Activated CD4-positive, alpha-beta T cell treated with anti-CD3 and anti-CD28 coated beads, Interleukin-2, amount 50 U/mL, for 48 hours (primary cell): ENCODE data around the gene RBM17.
A peak's percentile ranks its signal among the peaks of the same experiment; 100 is the strongest.
"Not testable (repeated sequence)": the region's sequence is repeated elsewhere in the genome, so short reads cannot be mapped to it uniquely, and the experiment has no call there.

Source experiments
- DNase-seq, 2 experiments: peaks; one replicate each; pipeline ENCODE4 v3.0.0-alpha.2; 2020

RBM17 gene

GRCh38 chr10:6056411-6057135 lies 32.3 kb upstream of the RBM17 start:
- peak in 1 of 2 experiments; percentile 17 for DNase-seq

- DNase-seq = peak; percentile 33 to 49
Measured at GRCh38 chr10:6058682-6059475, 30.0 kb upstream of the RBM17 start.

GRCh38 chr10:6059506-6059905 lies 29.3 kb upstream of the RBM17 start:
- peak; percentile 15 to 30 for DNase-seq

GRCh38 chr10:6061056-6061455 lies 27.8 kb upstream of the RBM17 start:
- peak in 1 of 2 experiments; percentile 37 for DNase-seq

- peak; percentile 81 to 85 for DNase-seq
Measured at GRCh38 chr10:6062101-6062771, 26.6 kb upstream of the RBM17 start, which contains the start of gene IL2RA. IL2RA (minus strand) TSS chr10:6062367; CDS start chr10:6062151, 216 bp downstream.

GRCh38 chr10:6064119-6064518 lies 24.7 kb upstream of the RBM17 start:
- DNase-seq = peak in 1 of 2 experiments; percentile 3

GRCh38 chr10:6064726-6065125 lies 24.1 kb upstream of the RBM17 start:
- DNase-seq = not testable (repeated sequence)

GRCh38 chr10:6065406-6065805 lies 23.4 kb upstream of the RBM17 start:
- peak in 1 of 2 experiments; percentile 38 for DNase-seq

- peak in 1 of 2 experiments; percentile 10 for DNase-seq
Measured at GRCh38 chr10:6065835-6066234, 23.0 kb upstream of the RBM17 start.

GRCh38 chr10:6067457-6067856 lies 21.4 kb upstream of the RBM17 start:
- peak in 1 of 2 experiments; percentile 0 for DNase-seq

GRCh38 chr10:6068006-6068405 lies 20.8 kb upstream of the RBM17 start:
- no peak for DNase-seq

- DNase-seq = peak in 1 of 2 experiments; percentile 60
Measured at GRCh38 chr10:6068422-6068821, 20.4 kb upstream of the RBM17 start.

- peak in 1 of 2 experiments; percentile 57 for DNase-seq
Measured at GRCh38 chr10:6069081-6069931, 19.5 kb upstream of the RBM17 start.

GRCh38 chr10:6070660-6071059 lies 18.2 kb upstream of the RBM17 start:
- DNase-seq = peak; percentile 81 to 86

- DNase-seq = no peak
Measured at GRCh38 chr10:6071181-6072175, 17.4 kb upstream of the RBM17 start.

GRCh38 chr10:6072215-6072934 lies 16.5 kb upstream of the RBM17 start:
- DNase-seq = peak in 1 of 2 experiments; percentile 61

GRCh38 chr10:6074489-6075301 lies 14.1 kb upstream of the RBM17 start:
- peak in 1 of 2 experiments; percentile 44 for DNase-seq

- DNase-seq = no peak
Measured at GRCh38 chr10:6077071-6077675, 11.7 kb upstream of the RBM17 start.

- DNase-seq = no peak
Measured at GRCh38 chr10:6079044-6079443, 9.8 kb upstream of the RBM17 start.
